ENCODE results near the gene RHBDD1. TPM values are rescaled to one million over a fixed set of nuclear protein-coding genes. Genes with fewer than 3 reads are reported as not detected.

RHBDD1 gene
- total and polyA plus RNA-seq, 2 experiments from 2014 or later: 20.1 to 20.9 TPM

- Histone ChIP-seq H3K4me1 (ENCODE audit: insufficient read depth) (peaks cover 37% of the 10 kb centered on the region), H3K9me2 (replicated peaks; ENCODE audit: insufficient read depth) (no peaks in the 10 kb centered on the region), H2AFZ (no peak overlapping the region), H3K36me3 (replicated peaks; ENCODE audit: insufficient read depth, low read depth) (no peaks in the 10 kb centered on the region), H3K79me2 (peaks cover 78% of the 10 kb centered on the region), H3K4me3 (no peak overlapping the region), H3K27me3 (no peaks in the 10 kb centered on the region), H4K20me1 (ENCODE audit: insufficient read depth, poor library complexity, severe bottlenecking) (peaks cover 18% of the 10 kb centered on the region), H3K4me2 (peak overlapping the region; percentile 83), H3K27ac (peak overlapping the region; percentile 87), H3K9me3 (ENCODE audit: low read depth) (no peaks in the 10 kb centered on the region)
- no peak for TF ChIP-seq EZH2phosphoT487 (IDR thresholded peaks at IDR 0.05; ENCODE audit: low read depth, severe bottlenecking, unreplicated experiment)
- TF ChIP-seq CTCF (IDR thresholded peaks at IDR 0.05; ENCODE audit: poor library complexity): no peak
- no peak for TF ChIP-seq EZH2 (IDR thresholded peaks at IDR 0.05; ENCODE audit: borderline replicate concordance)
- no peak for DNase-seq (ENCODE audit: low spot score)
- WGBS (ENCODE audit: low lambda C conversion rate, missing lambda C conversion rate): 86% methylated on average over 25 of the region's 25 CpGs
These were observed 39.6 kb upstream of the RHBDD1 start for GRCh38 chr2:226796012-226796839.

DNA sequence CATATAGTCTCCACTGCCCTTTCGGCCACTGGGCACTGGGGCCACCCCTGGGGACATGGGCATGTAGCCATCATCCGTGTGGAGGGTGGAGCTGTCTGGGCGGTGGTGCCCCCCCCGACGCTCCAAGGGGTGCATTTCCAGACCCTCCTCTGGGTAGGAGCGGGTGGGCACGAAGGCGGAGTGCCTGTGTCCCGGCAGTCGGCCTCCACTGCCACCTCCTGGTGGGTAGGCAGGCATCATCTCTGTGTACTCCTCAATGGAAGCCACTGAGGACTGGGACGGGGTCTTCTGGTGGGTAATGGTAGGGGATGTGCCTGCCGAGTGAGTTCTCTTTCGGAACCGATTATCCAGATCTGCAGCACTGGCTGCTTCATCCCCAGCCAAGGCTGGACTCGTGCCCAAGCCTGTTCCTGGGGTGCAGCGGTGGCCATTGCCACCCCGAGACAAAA is 39.0 kb upstream of the RHBDD1 start:
- H3K27me3 ChIP-seq: no peaks in the 10 kb centered on the region
- H3K36me3 ChIP-seq (replicated peaks; ENCODE audit: insufficient read depth, low read depth): no peaks in the 10 kb centered on the region
- H3K4me3 ChIP-seq: no peak overlapping the region
- H3K4me2 ChIP-seq: peak overlapping the region; percentile 83
- no peak overlapping the region for H2AFZ ChIP-seq
- H3K9me2 ChIP-seq (replicated peaks; ENCODE audit: insufficient read depth): no peaks in the 10 kb centered on the region
- H3K79me2 ChIP-seq: peaks cover 76% of the 10 kb centered on the region
- DNase-seq (ENCODE audit: low spot score): peak; percentile 31
- 83% methylated on average over 17 of the region's 17 CpGs for WGBS (ENCODE audit: low lambda C conversion rate, missing lambda C conversion rate)
- H3K4me1 ChIP-seq (ENCODE audit: insufficient read depth): peaks cover 37% of the 10 kb centered on the region
- no peak overlapping the region for H3K27ac ChIP-seq
- H3K9me3 ChIP-seq (ENCODE audit: low read depth): no peaks in the 10 kb centered on the region
- TF ChIP-seq EZH2phosphoT487 (IDR thresholded peaks at IDR 0.05; ENCODE audit: low read depth, severe bottlenecking, unreplicated experiment) (no peak), CTCF (IDR thresholded peaks at IDR 0.05; ENCODE audit: poor library complexity) (peak; percentile 44)
- H4K20me1 ChIP-seq (ENCODE audit: insufficient read depth, poor library complexity, severe bottlenecking): peaks cover 18% of the 10 kb centered on the region

GRCh38 chr2:226797289-226797988 is 38.4 kb upstream of the RHBDD1 start:
- Histone ChIP-seq H3K4me2 (peak overlapping the region; percentile 83), H2AFZ (no peak overlapping the region), H3K9me3 (ENCODE audit: low read depth) (no peaks in the 10 kb centered on the region), H3K79me2 (peaks cover 71% of the 10 kb centered on the region), H4K20me1 (ENCODE audit: insufficient read depth, poor library complexity, severe bottlenecking) (peaks cover 18% of the 10 kb centered on the region), H3K4me3 (no peak overlapping the region), H3K27ac (no peak overlapping the region), H3K27me3 (no peaks in the 10 kb centered on the region), H3K36me3 (replicated peaks; ENCODE audit: insufficient read depth, low read depth) (no peaks in the 10 kb centered on the region), H3K9me2 (replicated peaks; ENCODE audit: insufficient read depth) (no peaks in the 10 kb centered on the region), H3K4me1 (ENCODE audit: insufficient read depth) (peaks cover 37% of the 10 kb centered on the region)
- TF ChIP-seq EZH2phosphoT487 (IDR thresholded peaks at IDR 0.05; ENCODE audit: low read depth, severe bottlenecking, unreplicated experiment) (no peak), CTCF (IDR thresholded peaks at IDR 0.05; ENCODE audit: poor library complexity) (no peak), EZH2 (IDR thresholded peaks at IDR 0.05; ENCODE audit: borderline replicate concordance) (no peak)
- 96% methylated on average over 34 of the region's 50 CpGs for WGBS (ENCODE audit: low lambda C conversion rate, missing lambda C conversion rate)
- peak; percentile 19 for DNase-seq (ENCODE audit: low spot score)

Data from hepatocyte (in vitro differentiated cells).